KMS-11 (cell line): ENCODE data around the gene MTMR12.
"Not testable (repeated sequence)": the region's sequence is repeated elsewhere in the genome, so short reads cannot be mapped to it uniquely, and the experiment has no call there.

Experiments used
- H2AFZ ChIP-seq: fragments of 200-600 bp; sonication (generic); 2 replicates; pipeline ENCODE4 v1.6.1; 2016; ENCODE audit warnings: antibody characterized with exemption, mixed run types, low read depth
- H3K27ac ChIP-seq: fragments of 200-600 bp; sonication (generic); 2 replicates; pipeline ENCODE4 v1.6.1; 2016; ENCODE audit warnings: mild to moderate bottlenecking, mixed run types
- H3K27me3 ChIP-seq: fragments of 200-600 bp; sonication (generic); 2 replicates; pipeline ENCODE4 v1.6.1; 2017; ENCODE audit warnings: mild to moderate bottlenecking, low read depth, mixed run types, moderate library complexity; ENCODE audit not compliant: insufficient read depth
- H3K36me3 ChIP-seq: fragments of 200-600 bp; sonication (generic); 2 replicates; pipeline ENCODE4 v1.6.1; 2017; ENCODE audit warnings: mild to moderate bottlenecking, mixed run types; ENCODE audit not compliant: insufficient read depth
- H3K4me1 ChIP-seq: fragments of 200-600 bp; sonication (generic); 2 replicates; pipeline ENCODE4 v1.6.1; 2016; ENCODE audit warnings: mild to moderate bottlenecking, low read depth, mixed run types; ENCODE audit not compliant: poor library complexity, severe bottlenecking
- H3K4me2 ChIP-seq: fragments of 200-600 bp; sonication (generic); 2 replicates; pipeline ENCODE4 v1.7.0; 2016; ENCODE audit warnings: mild to moderate bottlenecking, mixed run types
- H3K4me3 ChIP-seq: fragments of 200-600 bp; sonication (generic); IDR thresholded peaks from 2 replicates; pipeline ENCODE4 v1.6.1; 2017; ENCODE audit warnings: low read depth, low read length, mixed read lengths; ENCODE audit not compliant: insufficient read depth
- H3K79me2 ChIP-seq: fragments of 200-600 bp; sonication (generic); 2 replicates; pipeline ENCODE4 v1.6.1; 2016; ENCODE audit warnings: low read depth, mixed run types; ENCODE audit not compliant: insufficient read depth
- H3K9ac ChIP-seq: fragments of 200-600 bp; sonication (generic); 2 replicates; pipeline ENCODE4 v1.6.1; 2016; ENCODE audit warnings: mild to moderate bottlenecking, mixed run types
- H4K20me1 ChIP-seq: fragments of 200-600 bp; sonication (generic); 2 replicates; pipeline ENCODE4 v1.6.1; 2016; ENCODE audit warnings: mild to moderate bottlenecking, mixed run types; ENCODE audit not compliant: insufficient read depth
- CTCF ChIP-seq: fragments of 200-600 bp; sonication (generic); conservative IDR thresholded peaks from 2 replicates; pipeline ENCODE4 v1.6.1; 2017; ENCODE audit warnings: low read depth, mild to moderate bottlenecking, antibody characterized with exemption, low read length, moderate library complexity, mixed read lengths

MTMR12 gene

GRCh38 chr5:32299059-32299677 lies 13.6 kb downstream of the MTMR12 start:
- Histone ChIP-seq H3K9ac (no peak overlapping the region), H3K4me2 (no peak overlapping the region), H3K36me3 (no peaks in the 10 kb centered on the region), H3K27me3 (no peaks in the 10 kb centered on the region), H3K27ac (no peak overlapping the region), H3K79me2 (peaks cover 8% of the 10 kb centered on the region; the same call in 1 of the 2 replicates), H3K4me3 (no peak overlapping the region), H2AFZ (no peak overlapping the region), H3K4me1 (peaks cover 37% of the 10 kb centered on the region), H4K20me1 (no peaks in the 10 kb centered on the region)
- no peak for TF ChIP-seq CTCF

GRCh38 chr5:32298059-32298415 lies 14.7 kb downstream of the MTMR12 start:
- no peak for TF ChIP-seq CTCF
- Histone ChIP-seq H3K4me1 (peaks cover 37% of the 10 kb centered on the region), H3K4me2 (no peak overlapping the region; the same call in 1 of the 2 replicates), H3K9ac (no peak overlapping the region), H3K27ac (no peak overlapping the region), H3K79me2 (peaks cover 7% of the 10 kb centered on the region; the same call in 1 of the 2 replicates), H3K27me3 (no peaks in the 10 kb centered on the region), H2AFZ (no peak overlapping the region), H3K4me3 (no peak overlapping the region), H3K36me3 (no peaks in the 10 kb centered on the region), H4K20me1 (no peaks in the 10 kb centered on the region)

- Histone ChIP-seq H3K9ac (no peak overlapping the region), H3K4me2 (no peak overlapping the region; the same call in 1 of the 2 replicates), H3K27ac (no peak overlapping the region), H3K4me3 (no peak overlapping the region), H3K36me3 (no peaks in the 10 kb centered on the region), H3K27me3 (no peaks in the 10 kb centered on the region), H4K20me1 (no peaks in the 10 kb centered on the region), H3K79me2 (peaks cover under 1% of the 10 kb centered on the region; the same call in 1 of the 2 replicates), H3K4me1 (peaks cover 37% of the 10 kb centered on the region), H2AFZ (no peak overlapping the region)
- TF ChIP-seq CTCF, result no peak
Measured at GRCh38 chr5:32297181-32298058, 15.3 kb downstream of the MTMR12 start.

GRCh38 chr5:32295966-32296772 lies 16.6 kb downstream of the MTMR12 start:
- not testable (repeated sequence) for H4K20me1 ChIP-seq, H3K79me2 ChIP-seq, H3K4me3 ChIP-seq, H3K27ac ChIP-seq, H3K27me3 ChIP-seq, H3K4me2 ChIP-seq, H3K36me3 ChIP-seq, H3K9ac ChIP-seq, H2AFZ ChIP-seq
- H3K4me1 ChIP-seq, result peaks cover 42% of the 10 kb centered on the region
